Fibroblast of skin of left biceps (primary cell): ENCODE results near the gene CAPZA1.

ENCODE experiments used
- DNase-seq, 2 experiments: peaks; one replicate each; pipeline ENCODE4 v3.0.0-alpha.2; 2013; ENCODE audit warnings: low read depth in 2 of 2

CAPZA1 gene

GRCh38 chr1:112676543-112676942 lies 56.9 kb downstream of the CAPZA1 start:
- no peak for DNase-seq

GRCh38 chr1:112677501-112677900 lies 57.9 kb downstream of the CAPZA1 start:
- no peak for DNase-seq

GRCh38 chr1:112678605-112679004 lies 59.0 kb downstream of the CAPZA1 start:
- DNase-seq, result no peak

- DNase-seq, result no peak
Measured at GRCh38 chr1:112685913-112686312, 66.3 kb downstream of the CAPZA1 start.

- no peak for DNase-seq
Measured at GRCh38 chr1:112686417-112686816, 66.8 kb downstream of the CAPZA1 start.

- no peak for DNase-seq
Measured at GRCh38 chr1:112686835-112687234, 67.2 kb downstream of the CAPZA1 start.

- DNase-seq, result no peak
Measured at GRCh38 chr1:112687361-112687760, 67.7 kb downstream of the CAPZA1 start.

GRCh38 chr1:112687785-112688496 lies 68.3 kb downstream of the CAPZA1 start:
- DNase-seq, result no peak

GRCh38 chr1:112688781-112689193 lies 69.2 kb downstream of the CAPZA1 start:
- DNase-seq, result no peak

- no peak for DNase-seq
Measured at GRCh38 chr1:112689196-112689841, 69.7 kb downstream of the CAPZA1 start.

- no peak for DNase-seq
Measured at GRCh38 chr1:112689842-112690237, 70.2 kb downstream of the CAPZA1 start.

- DNase-seq, result no peak
Measured at GRCh38 chr1:112692681-112693080, 73.0 kb downstream of the CAPZA1 start.

GRCh38 chr1:112693821-112694220 lies 74.2 kb downstream of the CAPZA1 start:
- no peak for DNase-seq

- no peak for DNase-seq
Measured at GRCh38 chr1:112694363-112694929, 74.8 kb downstream of the CAPZA1 start.

- no peak for DNase-seq
Measured at GRCh38 chr1:112695276-112695675, 75.6 kb downstream of the CAPZA1 start.

- no peak for DNase-seq
Measured at GRCh38 chr1:112696578-112697314, 77.1 kb downstream of the CAPZA1 start.

- DNase-seq, result no peak
Measured at GRCh38 chr1:112697781-112698201, 78.2 kb downstream of the CAPZA1 start.

GRCh38 chr1:112698366-112699310 lies 79.0 kb downstream of the CAPZA1 start:
- no peak for DNase-seq

GRCh38 chr1:112699425-112700144 lies 80.0 kb downstream of the CAPZA1 start:
- DNase-seq, result no peak
